Liver (tissue), 9 donors: Measurements from ENCODE around the gene ACP4. TPM values are rescaled to one million over a fixed set of nuclear protein-coding genes. Genes with fewer than 3 reads are reported as not detected.

Source experiments
- DNase-seq: peaks from one replicate; pipeline ENCODE4 v3.0.0-alpha.2; 2017; ENCODE audit warnings: low spot score
- H3K27ac ChIP-seq, 2 donors: one replicate each; pipeline ENCODE4 v1.7.0; 2013; ENCODE audit warnings: inconsistent platforms in 2 of 2, low read length in 2 of 2, control low read depth in 1 of 2, low read depth in 1 of 2, mild to moderate bottlenecking in 1 of 2
- H3K27me3 ChIP-seq, 4 donors: one replicate each; pipeline versions ENCODE4 v1.6.1 to v1.7.0; 2013; ENCODE audit warnings: low read length in 3 of 4, inconsistent platforms in 1 of 4, mild to moderate bottlenecking in 1 of 4, moderate library complexity in 1 of 4; ENCODE audit not compliant: control insufficient read depth in 4 of 4, insufficient read depth in 4 of 4
- H3K36me3 ChIP-seq, 4 donors: one replicate each; pipeline versions ENCODE4 v1.6.1 to v1.7.0; 2013; ENCODE audit warnings: low read length in 3 of 4, mild to moderate bottlenecking in 3 of 4, low read depth in 1 of 4, moderate library complexity in 1 of 4; ENCODE audit not compliant: control insufficient read depth in 4 of 4, insufficient read depth in 3 of 4
- H3K4me1 ChIP-seq, 4 donors: one replicate each; pipeline versions ENCODE4 v1.6.1 to v1.7.0; 2013; ENCODE audit warnings: low read length in 3 of 4, mild to moderate bottlenecking in 3 of 4, moderate library complexity in 1 of 4; ENCODE audit not compliant: control insufficient read depth in 4 of 4, insufficient read depth in 4 of 4
- H3K4me3 ChIP-seq, 3 donors: one replicate each; pipeline versions ENCODE4 v1.6.1 to v1.7.0; 2013; ENCODE audit warnings: low read length in 3 of 3, control low read depth in 1 of 3, low read depth in 1 of 3, mild to moderate bottlenecking in 1 of 3
- H3K9ac ChIP-seq, 2 donors: one replicate each; pipeline ENCODE4 v1.7.0; 2013; ENCODE audit warnings: low read length in 2 of 2, mild to moderate bottlenecking in 2 of 2, moderate library complexity in 2 of 2, control low read depth in 1 of 2, low read depth in 1 of 2
- H3K9me3 ChIP-seq, 4 donors: one replicate each; pipeline versions ENCODE4 v1.6.1 to v1.7.0; 2013; ENCODE audit warnings: low read length in 3 of 4; ENCODE audit not compliant: control insufficient read depth in 4 of 4
- EGR1 ChIP-seq, 2 donors: IDR thresholded peaks; 2 replicates each; pipeline ENCODE4 v1.6.1; 2016 to 2018; ENCODE audit warnings: antibody characterized with exemption in 2 of 2, low read depth in 2 of 2
- FOXA2 ChIP-seq: IDR thresholded peaks from 2 replicates; pipeline ENCODE4 v1.6.1; 2016; ENCODE audit warnings: antibody characterized with exemption
- NR2F2 ChIP-seq: IDR thresholded peaks from 2 replicates; pipeline ENCODE4 v1.6.1; 2016; ENCODE audit warnings: antibody characterized with exemption
- RAD21 ChIP-seq, 2 donors: IDR thresholded peaks; 2 replicates each; pipeline ENCODE4 v1.6.1; 2016; ENCODE audit warnings: antibody characterized with exemption in 2 of 2, mild to moderate bottlenecking in 2 of 2
- SP1 ChIP-seq: IDR thresholded peaks from 2 replicates; pipeline ENCODE4 v1.6.1; 2018; ENCODE audit warnings: antibody characterized with exemption, mild to moderate bottlenecking
- TAF1 ChIP-seq: conservative IDR thresholded peaks from 2 replicates; pipeline ENCODE4 v1.6.1; 2016; ENCODE audit warnings: antibody characterized with exemption, mild to moderate bottlenecking
- YY1 ChIP-seq: IDR thresholded peaks from 2 replicates; pipeline ENCODE4 v1.6.1; 2016; ENCODE audit warnings: antibody characterized with exemption, mild to moderate bottlenecking
- ZBTB33 ChIP-seq: IDR thresholded peaks from 2 replicates; pipeline ENCODE4 v1.6.1; 2016; ENCODE audit warnings: antibody characterized with exemption
- WGBS: extraction: QIAGEN DNeasy Blood & Tissue Kit; methylation state at CpG from one replicate; pipeline ENCODE4 v1.1.7; 2013; 5-methylcytosine and 5-hydroxymethylcytosine counted together
- polyA plus RNA-seq, 2 donors: library from polyadenylated mRNA; stranded (reverse) in 1 of 2; unstranded in 1 of 2; fragments of 200-250 nt in 1 of 2; fragments of >200 nt in 1 of 2; fragmentation: Nextera tagmentation in 1 of 2; extraction: Ambion mirVana in 1 of 2; gene quantifications; one replicate each; pipeline versions ENCODE4 v1.2.1 to v1.2.3, GENCODE V29; 2013 to 2015
- total RNA-seq, 2 donors: library from RNA; depleted of rRNA; stranded (reverse); fragments of >200 nt; gene quantifications; one replicate each; pipeline ENCODE4 v1.2.3, GENCODE V29; 2014
- TF ChIP-seq, protein P1 (sequence below): IDR thresholded peaks from 2 replicates; pipeline ENCODE4 v1.6.1; 2016; ENCODE audit warnings: antibody characterized with exemption, mild to moderate bottlenecking
- TF ChIP-seq, protein P2 (sequence below): IDR thresholded peaks from 2 replicates; pipeline ENCODE4 v1.6.1; 2016; ENCODE audit warnings: antibody characterized with exemption
- donor health status: healthy.
- donor health status: healthy.
- donor health status: healthy.
- donor health status: healthy.
- donor health status: healthy.

The ACP4 gene
- total and polyA plus RNA-seq, 4 donors = 0.06 to 0.19 TPM; not detected in 2

- Histone ChIP-seq H3K4me3 (no peak overlapping the region), H3K9me3 (no peaks in the 10 kb centered on the region), H3K36me3 (peaks cover 6 to 39% (median 9%) of the 10 kb centered on the region in 4 donors), H3K9ac (no peak overlapping the region), H3K4me1 (peaks cover 0 to 4% (median 0%) of the 10 kb centered on the region in 4 donors), H3K27ac (no peak overlapping the region), H3K27me3 (no peaks in the 10 kb centered on the region)
- DNase-seq = no peak
- 94% methylated on average over 7 of the region's 7 CpGs for WGBS
- no peak for TF ChIP-seq SP1
- no peak for TF ChIP-seq EGR1 (IDR thresholded peaks at IDR 0.05; ENCODE audit: low read depth in 2 of 2)
- TF ChIP-seq TAF1 = no peak
- TF ChIP-seq FOXA2 = no peak
- no peak for TF ChIP-seq RAD21 (IDR thresholded peaks at IDR 0.05)
- TF ChIP-seq, protein P1, sequence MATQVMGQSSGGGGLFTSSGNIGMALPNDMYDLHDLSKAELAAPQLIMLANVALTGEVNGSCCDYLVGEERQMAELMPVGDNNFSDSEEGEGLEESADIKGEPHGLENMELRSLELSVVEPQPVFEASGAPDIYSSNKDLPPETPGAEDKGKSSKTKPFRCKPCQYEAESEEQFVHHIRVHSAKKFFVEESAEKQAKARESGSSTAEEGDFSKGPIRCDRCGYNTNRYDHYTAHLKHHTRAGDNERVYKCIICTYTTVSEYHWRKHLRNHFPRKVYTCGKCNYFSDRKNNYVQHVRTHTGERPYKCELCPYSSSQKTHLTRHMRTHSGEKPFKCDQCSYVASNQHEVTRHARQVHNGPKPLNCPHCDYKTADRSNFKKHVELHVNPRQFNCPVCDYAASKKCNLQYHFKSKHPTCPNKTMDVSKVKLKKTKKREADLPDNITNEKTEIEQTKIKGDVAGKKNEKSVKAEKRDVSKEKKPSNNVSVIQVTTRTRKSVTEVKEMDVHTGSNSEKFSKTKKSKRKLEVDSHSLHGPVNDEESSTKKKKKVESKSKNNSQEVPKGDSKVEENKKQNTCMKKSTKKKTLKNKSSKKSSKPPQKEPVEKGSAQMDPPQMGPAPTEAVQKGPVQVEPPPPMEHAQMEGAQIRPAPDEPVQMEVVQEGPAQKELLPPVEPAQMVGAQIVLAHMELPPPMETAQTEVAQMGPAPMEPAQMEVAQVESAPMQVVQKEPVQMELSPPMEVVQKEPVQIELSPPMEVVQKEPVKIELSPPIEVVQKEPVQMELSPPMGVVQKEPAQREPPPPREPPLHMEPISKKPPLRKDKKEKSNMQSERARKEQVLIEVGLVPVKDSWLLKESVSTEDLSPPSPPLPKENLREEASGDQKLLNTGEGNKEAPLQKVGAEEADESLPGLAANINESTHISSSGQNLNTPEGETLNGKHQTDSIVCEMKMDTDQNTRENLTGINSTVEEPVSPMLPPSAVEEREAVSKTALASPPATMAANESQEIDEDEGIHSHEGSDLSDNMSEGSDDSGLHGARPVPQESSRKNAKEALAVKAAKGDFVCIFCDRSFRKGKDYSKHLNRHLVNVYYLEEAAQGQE = no peak
- no peak for TF ChIP-seq ZBTB33
Measured at GRCh38 chr19:50797429-50797780, 7.2 kb downstream of the ACP4 start.

DNA sequence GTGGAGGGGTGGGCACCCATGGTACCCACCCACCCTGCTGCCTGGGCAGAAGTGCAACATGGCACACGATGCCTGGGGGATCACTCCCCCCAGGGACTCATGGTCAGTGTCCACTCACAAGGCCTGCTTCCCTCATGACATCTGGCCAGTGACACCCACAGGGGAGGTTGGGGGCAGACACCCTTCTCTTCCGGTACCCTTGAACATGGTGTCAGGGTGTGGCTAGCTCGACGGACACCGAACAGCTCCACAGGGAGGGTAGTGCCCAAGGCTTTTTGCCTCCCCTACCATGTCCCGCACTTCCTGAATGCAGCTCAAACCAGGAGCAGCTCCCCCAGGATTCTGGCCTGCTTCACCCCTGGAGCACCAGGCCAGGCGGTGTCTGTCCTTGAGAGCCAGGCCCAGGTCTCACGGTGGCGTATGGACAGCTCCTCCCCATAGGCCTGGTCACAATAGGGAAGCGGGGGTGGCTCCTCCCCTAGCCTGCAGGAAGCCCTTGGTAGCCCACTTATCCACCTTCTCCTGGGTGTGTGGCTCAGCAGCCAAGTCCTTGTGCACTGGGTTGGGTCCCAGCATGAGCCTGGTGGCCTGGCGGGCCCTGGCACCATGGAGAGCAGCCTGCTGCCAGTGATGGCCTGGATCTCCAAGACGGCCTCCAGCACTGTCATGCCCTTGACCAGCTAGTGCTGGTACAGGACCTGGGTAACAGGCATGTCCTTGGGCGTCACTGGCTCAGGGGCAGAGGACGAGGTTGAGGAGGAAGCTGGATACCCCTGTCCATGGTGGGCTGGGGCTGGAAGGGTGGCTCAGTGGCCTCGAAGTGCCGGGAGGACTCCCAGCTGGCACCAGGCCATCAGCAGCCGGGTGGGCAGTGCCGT lies 7.8 kb downstream of the ACP4 start:
- no peaks in the 10 kb centered on the region for H3K9me3 ChIP-seq
- DNase-seq = no peak
- no peak overlapping the region for H3K9ac ChIP-seq
- H3K36me3 ChIP-seq = peaks cover 6 to 39% (median 9%) of the 10 kb centered on the region in 4 donors
- H3K4me3 ChIP-seq = no peak overlapping the region
- no peaks in the 10 kb centered on the region for H3K27me3 ChIP-seq
- TF ChIP-seq TAF1 = no peak
- TF ChIP-seq NR2F2 = no peak
- no peak for TF ChIP-seq FOXA2
- no peak for TF ChIP-seq RAD21 (IDR thresholded peaks at IDR 0.05)
- TF ChIP-seq YY1 = no peak
- TF ChIP-seq ZBTB33 = no peak
- TF ChIP-seq, protein P2, sequence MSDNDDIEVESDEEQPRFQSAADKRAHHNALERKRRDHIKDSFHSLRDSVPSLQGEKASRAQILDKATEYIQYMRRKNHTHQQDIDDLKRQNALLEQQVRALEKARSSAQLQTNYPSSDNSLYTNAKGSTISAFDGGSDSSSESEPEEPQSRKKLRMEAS = no peak
- TF ChIP-seq EGR1 (IDR thresholded peaks at IDR 0.05; ENCODE audit: low read depth in 2 of 2) = no peak
- 91% methylated on average over 18 of the region's 18 CpGs for WGBS
- H3K27ac ChIP-seq = no peak overlapping the region
- peaks cover 0 to 10% (median 5%) of the 10 kb centered on the region in 4 donors for H3K4me1 ChIP-seq
